ENCODE measurements around the gene ANKIB1. TPM values are rescaled to one million over a fixed set of nuclear protein-coding genes. Genes with fewer than 3 reads are reported as not detected.
"Not testable (repeated sequence)": the region's sequence is repeated elsewhere in the genome, so short reads cannot be mapped to it uniquely, and the experiment has no call there.

ANKIB1 gene
- polyA plus RNA-seq, 1 experiment: 35.0 TPM

GRCh38 chr7:92432299-92432946 is 186.6 kb downstream of the ANKIB1 start:
- DNase-seq (ENCODE audit: low read depth): no peak
- CTCF ChIA-PET: no interaction called here
- TF ChIP-seq CTCF (IDR thresholded peaks at IDR 0.05; ENCODE audit: insufficient read depth, low read depth, low read length): no peak
- no peaks in the 10 kb centered on the region for H3K36me3 ChIP-seq (ENCODE audit: control insufficient read depth, insufficient read depth, low read length)
- no peaks in the 10 kb centered on the region for H3K27me3 ChIP-seq (ENCODE audit: control insufficient read depth, insufficient read depth, low read length)
- POLR2A ChIA-PET: no interaction called here
- no peak overlapping the region for H3K4me3 ChIP-seq (ENCODE audit: low read depth, low read length)

- TF ChIP-seq CTCF (IDR thresholded peaks at IDR 0.05; ENCODE audit: insufficient read depth, low read depth, low read length): no peak
- ChIA-PET CTCF (no interaction called here), POLR2A (no interaction called here)
- Histone ChIP-seq H3K27me3 (ENCODE audit: control insufficient read depth, insufficient read depth, low read length) (no peaks in the 10 kb centered on the region), H3K4me3 (ENCODE audit: low read depth, low read length) (no peak overlapping the region), H3K36me3 (ENCODE audit: control insufficient read depth, insufficient read depth, low read length) (no peaks in the 10 kb centered on the region)
- DNase-seq (ENCODE audit: low read depth): no peak
Measured at GRCh38 chr7:92433019-92433418, 187.2 kb downstream of the ANKIB1 start.

GRCh38 chr7:92435542-92435941 is 189.8 kb downstream of the ANKIB1 start:
- 0 out of 2 replicates have a peak, but pooled peaks cover 1% of the 10 kb centered on the region for H3K27me3 ChIP-seq (ENCODE audit: control insufficient read depth, insufficient read depth, low read length)
- no peak for TF ChIP-seq CTCF (IDR thresholded peaks at IDR 0.05; ENCODE audit: insufficient read depth, low read depth, low read length)
- POLR2A ChIA-PET: no interaction called here
- no peaks in the 10 kb centered on the region for H3K36me3 ChIP-seq (ENCODE audit: control insufficient read depth, insufficient read depth, low read length)
- DNase-seq (ENCODE audit: low read depth): no peak
- CTCF ChIA-PET: interaction anchor here (0.9 to 1.7 kb wide), 4 partner anchors 10 to 121 kb away, joined by 3 to 6 read pairs (median 4); partner anchors contain the start of gene GATAD1
- H3K4me3 ChIP-seq (ENCODE audit: low read depth, low read length): no peak overlapping the region

GRCh38 chr7:92436612-92437445 is 191.1 kb downstream of the ANKIB1 start:
- no peak overlapping the region for H3K4me3 ChIP-seq (ENCODE audit: low read depth, low read length)
- POLR2A ChIA-PET: no interaction called here
- H3K36me3 ChIP-seq (ENCODE audit: control insufficient read depth, insufficient read depth, low read length): no peaks in the 10 kb centered on the region
- DNase-seq (ENCODE audit: low read depth): no peak
- CTCF ChIA-PET: interaction anchor here (2.4 kb wide), 1 partner anchor 12 kb away, joined by 13 read pairs; no protein-coding TSS in a partner anchor
- 0 out of 2 replicates have a peak, but pooled peaks cover 1% of the 10 kb centered on the region for H3K27me3 ChIP-seq (ENCODE audit: control insufficient read depth, insufficient read depth, low read length)
- TF ChIP-seq CTCF (IDR thresholded peaks at IDR 0.05; ENCODE audit: insufficient read depth, low read depth, low read length): no peak

GRCh38 chr7:92437956-92438491 is 192.2 kb downstream of the ANKIB1 start:
- POLR2A ChIA-PET: no interaction called here
- no peak overlapping the region for H3K4me3 ChIP-seq (ENCODE audit: low read depth, low read length)
- CTCF ChIA-PET: interaction anchor here (1.3 to 2.4 kb wide), 4 partner anchors 9 to 31 kb away, joined by 3 to 13 read pairs (median 4); partner anchors contain the start of gene GATAD1
- peaks cover 4% of the 10 kb centered on the region for H3K27me3 ChIP-seq (ENCODE audit: control insufficient read depth, insufficient read depth, low read length)
- DNase-seq (ENCODE audit: low read depth): no peak
- no peak for TF ChIP-seq CTCF (IDR thresholded peaks at IDR 0.05; ENCODE audit: insufficient read depth, low read depth, low read length)
- H3K36me3 ChIP-seq (ENCODE audit: control insufficient read depth, insufficient read depth, low read length): no peaks in the 10 kb centered on the region

- CTCF ChIA-PET; POLR2A ChIA-PET; DNase-seq (ENCODE audit: low read depth); H3K4me3 ChIP-seq (ENCODE audit: low read depth, low read length); H3K36me3 ChIP-seq (ENCODE audit: control insufficient read depth, insufficient read depth, low read length); H3K27me3 ChIP-seq (ENCODE audit: control insufficient read depth, insufficient read depth, low read length): not testable (repeated sequence)
Measured at GRCh38 chr7:92442720-92443119, 196.9 kb downstream of the ANKIB1 start.

Data from BJ (cell line).